Measurements from ENCODE around the gene PALD1.
"Not testable (repeated sequence)": the region's sequence is repeated elsewhere in the genome, so short reads cannot be mapped to it uniquely, and the experiment has no call there.

The PALD1 gene

GRCh38 chr10:70604106-70604505, 125.5 kb downstream of the PALD1 start:
- DNase-seq (ENCODE audit: low read depth) = no peak

GRCh38 chr10:70605161-70605560, 126.6 kb downstream of the PALD1 start:
- DNase-seq (ENCODE audit: low read depth) = no peak

- no peak for DNase-seq (ENCODE audit: low read depth)
These were observed 129.4 kb downstream of the PALD1 start for GRCh38 chr10:70607936-70608335.

GRCh38 chr10:70613941-70614340, 135.4 kb downstream of the PALD1 start:
- no peak for DNase-seq (ENCODE audit: low read depth)

- DNase-seq (ENCODE audit: low read depth) = not testable (repeated sequence)
These were observed 135.8 kb downstream of the PALD1 start for GRCh38 chr10:70614364-70614763.

- no peak for DNase-seq (ENCODE audit: low read depth)
These were observed 136.6 kb downstream of the PALD1 start for GRCh38 chr10:70615211-70615610.

- no peak for DNase-seq (ENCODE audit: low read depth)
These were observed 137.4 kb downstream of the PALD1 start for GRCh38 chr10:70615784-70616522.

GRCh38 chr10:70616761-70617160, 138.2 kb downstream of the PALD1 start:
- DNase-seq (ENCODE audit: low read depth) = no peak

All from HS-27A (cell line).